G401 (cell line): ENCODE measurements around the gene MRPL11. TPM values are rescaled to one million over a fixed set of nuclear protein-coding genes. Genes with fewer than 3 reads are reported as not detected.
"Not testable (repeated sequence)": the region's sequence is repeated elsewhere in the genome, so short reads cannot be mapped to it uniquely, and the experiment has no call there.

Experiments used
- DNase-seq: peaks from one replicate; pipeline ENCODE4 v3.0.0-alpha.2; 2015; ENCODE audit warnings: low spot score
- in situ Hi-C: cut with HindIII; loops from 2 replicates; pipeline ENCODE4 v1.10.0; 2016; ENCODE audit warnings: low sequenced_read_pairs, mixed read lengths
- total RNA-seq: library from RNA; depleted of rRNA; stranded (reverse); fragments of >200 nt; shearing (Covaris generic); gene quantifications from 2 replicates; pipeline ENCODE4 v1.2.3, GENCODE V29; 2014

The MRPL11 gene
- total RNA-seq, 1 experiment from 2014 or later, result 129 TPM

- in situ Hi-C loops, result no loop called here
- DNase-seq, result no peak
Measured at GRCh38 chr11:66468691-66469090, 30.0 kb upstream of the MRPL11 start.

GRCh38 chr11:66467756-66468155 lies 29.1 kb upstream of the MRPL11 start:
- in situ Hi-C loops, result no loop called here
- DNase-seq, result peak; percentile 19

- peak; percentile 25 for DNase-seq
- in situ Hi-C loops, result no loop called here
Measured at GRCh38 chr11:66467034-66467659, 28.5 kb upstream of the MRPL11 start.

- in situ Hi-C loops, result no loop called here
- DNase-seq, result peak; percentile 95
Measured at GRCh38 chr11:66466225-66467033, 27.8 kb upstream of the MRPL11 start, which contains the start of gene PELI3. Gene PELI3 (plus strand): TSS chr11:66466905. CDS start chr11:66468129, 1,224 bp downstream.

GRCh38 chr11:66465373-66466224 lies 27.0 kb upstream of the MRPL11 start:
- DNase-seq, result peak; percentile 31
- in situ Hi-C loops, result no loop called here

GRCh38 chr11:66464916-66465315 lies 26.3 kb upstream of the MRPL11 start:
- DNase-seq, result no peak

GRCh38 chr11:66464116-66464515 lies 25.5 kb upstream of the MRPL11 start:
- in situ Hi-C loops, DNase-seq: not testable (repeated sequence)

More at GRCh38 chr11:66464916-66465315, 26.3 kb upstream of the MRPL11 start:
- in situ Hi-C loops, result no loop called here

- no peak for DNase-seq
- in situ Hi-C loops, result no loop called here
Measured at GRCh38 chr11:66462911-66463310, 24.3 kb upstream of the MRPL11 start.

- in situ Hi-C loops, result no loop called here
- no peak for DNase-seq
Measured at GRCh38 chr11:66462010-66462409, 23.4 kb upstream of the MRPL11 start.

- DNase-seq, result no peak
- in situ Hi-C loops, result no loop called here
Measured at GRCh38 chr11:66459138-66459778, 20.6 kb upstream of the MRPL11 start.

GRCh38 chr11:66457826-66458225 lies 19.2 kb upstream of the MRPL11 start:
- DNase-seq, result no peak
- in situ Hi-C loops, result no loop called here

GRCh38 chr11:66454828-66455227 lies 16.2 kb upstream of the MRPL11 start:
- DNase-seq, result no peak
- in situ Hi-C loops, result no loop called here

- DNase-seq, result no peak
- in situ Hi-C loops, result no loop called here
Measured at GRCh38 chr11:66454247-66454646, 15.6 kb upstream of the MRPL11 start.

- DNase-seq, result no peak
- in situ Hi-C loops, result no loop called here
Measured at GRCh38 chr11:66451663-66452062, 13.0 kb upstream of the MRPL11 start.

GRCh38 chr11:66450560-66450959 lies 11.9 kb upstream of the MRPL11 start:
- DNase-seq, result no peak
- in situ Hi-C loops, result no loop called here

- no peak for DNase-seq
- in situ Hi-C loops, result no loop called here
Measured at GRCh38 chr11:66448523-66448922, 9.9 kb upstream of the MRPL11 start.

GRCh38 chr11:66447012-66447411 lies 8.4 kb upstream of the MRPL11 start:
- DNase-seq, result no peak
- in situ Hi-C loops, result no loop called here

GRCh38 chr11:66443602-66444001 lies 5.0 kb upstream of the MRPL11 start:
- in situ Hi-C loops, result no loop called here
- no peak for DNase-seq

- in situ Hi-C loops, DNase-seq: not testable (repeated sequence)
Measured at GRCh38 chr11:66440940-66441282, 2.3 kb upstream of the MRPL11 start.
